ENCODE data around the gene HTR1D. TPM values are rescaled to one million over a fixed set of nuclear protein-coding genes. Genes with fewer than 3 reads are reported as not detected.

HTR1D gene
- polyA plus RNA-seq, 1 donor (not counting 4 experiments of a cell fraction or from before 2014, with no cell fraction given), result 0.08 TPM

- Histone ChIP-seq H3K9ac (ENCODE audit: control insufficient read depth, extremely low read depth, insufficient read depth, low read length) (peak overlapping the region; percentile 94), H3K27ac (ENCODE audit: control insufficient read depth, insufficient read depth, low read length) (peak overlapping the region; percentile 91), H2AFZ (ENCODE audit: control insufficient read depth, low read length) (no peak overlapping the region), H4K20me1 (ENCODE audit: control insufficient read depth, extremely low read depth, insufficient read depth, low read length) (no peaks in the 10 kb centered on the region), H3K4me3 (ENCODE audit: control insufficient read depth in 2 of 3, extremely low read depth in 1 of 3, insufficient read depth in 2 of 3, low read depth in 1 of 3, low read length in 3 of 3) (peak overlapping the region; percentile 62 to 87 (median 86)), H3K9me1 (ENCODE audit: control insufficient read depth, extremely low read depth, insufficient read depth, low read length) (no peaks in the 10 kb centered on the region), H3K4me2 (ENCODE audit: control insufficient read depth, extremely low read depth, insufficient read depth, low read depth, low read length) (no peak overlapping the region), H3K9me3 (ENCODE audit: control insufficient read depth, low read depth, low read length) (no peaks in the 10 kb centered on the region), H3K27me3 (ENCODE audit: control insufficient read depth, extremely low read depth, insufficient read depth, low read length) (no peaks in the 10 kb centered on the region), H3K79me2 (ENCODE audit: control insufficient read depth, insufficient read depth, low read length) (peaks cover 51% of the 10 kb centered on the region), H3K4me1 (ENCODE audit: control insufficient read depth, extremely low read depth, insufficient read depth, low read length) (peaks cover 52% of the 10 kb centered on the region), H3K36me3 (ENCODE audit: control insufficient read depth in 2 of 2, extremely low read depth in 1 of 2, insufficient read depth in 2 of 2, low read length in 2 of 2) (no peaks in the 10 kb centered on the region)
- no peak for TF ChIP-seq CTCF (optimal IDR thresholded peaks at IDR 0.05 in 1 of 3, IDR thresholded peaks at IDR 0.05 in 1 of 3, conservative IDR thresholded peaks at IDR 0.05 in 1 of 3; ENCODE audit: extremely low read depth in 1 of 3, insufficient read depth in 2 of 3, low read length in 3 of 3)
- TF ChIP-seq EZH2 (IDR thresholded peaks at IDR 0.05; ENCODE audit: low read length), result no peak
- DNase-seq (ENCODE audit: low read depth, low spot score) (no peak), FAIRE-seq (no peak)
- dilution Hi-C loops (cut with MboI; ENCODE audit: extremely low pct_ligation_motif_present, low sequenced_read_pairs), result no loop called here
These were observed 49.2 kb downstream of the HTR1D start for GRCh38 chr1:23168079-23168444.

GRCh38 chr1:23167353-23168078, 49.8 kb downstream of the HTR1D start:
- Histone ChIP-seq H3K36me3 (ENCODE audit: control insufficient read depth in 2 of 2, extremely low read depth in 1 of 2, insufficient read depth in 2 of 2, low read length in 2 of 2) (no peaks in the 10 kb centered on the region), H3K9ac (ENCODE audit: control insufficient read depth, extremely low read depth, insufficient read depth, low read length) (peak overlapping the region; percentile 94), H3K27me3 (ENCODE audit: control insufficient read depth, extremely low read depth, insufficient read depth, low read length) (no peaks in the 10 kb centered on the region), H2AFZ (ENCODE audit: control insufficient read depth, low read length) (no peak overlapping the region), H4K20me1 (ENCODE audit: control insufficient read depth, extremely low read depth, insufficient read depth, low read length) (no peaks in the 10 kb centered on the region), H3K79me2 (ENCODE audit: control insufficient read depth, insufficient read depth, low read length) (peaks cover 57% of the 10 kb centered on the region), H3K4me3 (ENCODE audit: control insufficient read depth in 2 of 3, extremely low read depth in 1 of 3, insufficient read depth in 2 of 3, low read depth in 1 of 3, low read length in 3 of 3) (peak overlapping the region; percentile 62 to 69 (median 68)), H3K27ac (ENCODE audit: control insufficient read depth, insufficient read depth, low read length) (peak overlapping the region; percentile 61), H3K4me1 (ENCODE audit: control insufficient read depth, extremely low read depth, insufficient read depth, low read length) (peaks cover 52% of the 10 kb centered on the region), H3K9me3 (ENCODE audit: control insufficient read depth, low read depth, low read length) (no peaks in the 10 kb centered on the region), H3K4me2 (ENCODE audit: control insufficient read depth, extremely low read depth, insufficient read depth, low read depth, low read length) (peak overlapping the region; percentile 77), H3K9me1 (ENCODE audit: control insufficient read depth, extremely low read depth, insufficient read depth, low read length) (no peaks in the 10 kb centered on the region)
- TF ChIP-seq EZH2 (IDR thresholded peaks at IDR 0.05; ENCODE audit: low read length) (no peak), CTCF (optimal IDR thresholded peaks at IDR 0.05 in 1 of 3, IDR thresholded peaks at IDR 0.05 in 1 of 3, conservative IDR thresholded peaks at IDR 0.05 in 1 of 3; ENCODE audit: extremely low read depth in 1 of 3, insufficient read depth in 2 of 3, low read length in 3 of 3) (no peak)
- dilution Hi-C loops (cut with MboI; ENCODE audit: extremely low pct_ligation_motif_present, low sequenced_read_pairs), result no loop called here
- DNase-seq (ENCODE audit: low read depth, low spot score), result no peak
- FAIRE-seq, result peak; percentile 29

All from keratinocyte (primary cell).